ENCODE measurements around the gene GTF2IRD1.

DNA sequence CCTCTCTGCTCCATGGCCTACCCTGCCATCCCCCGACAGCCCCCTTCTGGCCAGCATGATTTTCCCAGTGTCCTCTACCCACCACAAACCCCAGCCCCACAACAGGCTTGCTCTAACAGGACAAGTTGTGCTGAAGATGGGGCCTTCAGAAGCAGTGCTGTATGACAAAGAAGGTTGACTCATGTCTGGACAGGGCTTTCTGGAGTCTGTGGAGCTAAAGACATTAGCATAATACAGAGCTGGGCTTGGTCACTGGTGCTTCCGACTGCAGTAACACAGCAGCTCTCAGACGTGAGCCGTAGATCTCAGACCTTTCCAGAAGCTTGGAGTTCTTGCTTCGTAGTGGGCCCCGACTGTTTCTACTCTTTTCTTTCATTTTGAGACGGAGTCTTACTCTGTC lies 100.5 kb downstream of the GTF2IRD1 start:
- TF ChIP-seq MTA1 (IDR thresholded peaks at IDR 0.05; ENCODE audit: borderline replicate concordance): no peak
- no peak for TF ChIP-seq ZFP30 (CRISPR knock-in tag; IDR thresholded peaks at IDR 0.05; ENCODE audit: borderline replicate concordance)
